Prostate gland (tissue), 2 donors: ENCODE results near the gene LPAR5. TPM values are rescaled to one million over a fixed set of nuclear protein-coding genes. Genes with fewer than 3 reads are reported as not detected.

Experiments used
- DNase-seq: peaks from one replicate; pipeline ENCODE4 v3.0.0-alpha.2; 2019; ENCODE audit warnings: low spot score
- H3K27ac ChIP-seq, 2 donors: fragments of 200-600 bp; sonication (generic); 2 replicates each; pipeline ENCODE4 v1.5.1; 2017 to 2019
- H3K27me3 ChIP-seq: fragments of 200-600 bp; sonication (generic); replicated peaks from 2 replicates; pipeline ENCODE4 v1.5.1; 2019; ENCODE audit not compliant: insufficient read depth
- H3K36me3 ChIP-seq, 2 donors: fragments of 200-600 bp; sonication (generic); 1 replicate in 1 of 2; 2 replicates in 1 of 2; pipeline versions ENCODE4 v1.5.1 to v1.8.1; 2017 to 2019
- H3K4me1 ChIP-seq: fragments of 200-600 bp; sonication (generic); replicated peaks from 2 replicates; pipeline ENCODE4 v1.5.1; 2019
- H3K4me3 ChIP-seq, 2 donors: fragments of 200-600 bp; sonication (generic); 2 replicates each; pipeline ENCODE4 v1.5.1; 2017 to 2019
- H3K9me3 ChIP-seq: fragments of 200-600 bp; sonication (generic); 2 replicates; pipeline ENCODE4 v1.5.1; 2017
- POLR2A ChIP-seq: fragments of 450-650 bp; IDR thresholded peaks from one replicate; pipeline ENCODE4 v1.6.1; 2016; ENCODE audit warnings: antibody characterized with exemption, mild to moderate bottlenecking
- POLR2AphosphoS5 ChIP-seq: sonication (generic); formaldehyde crosslinking; IDR thresholded peaks from one replicate; pipeline ENCODE4 v1.6.1; 2017; ENCODE audit warnings: antibody characterized with exemption
- WGBS: methylation state at CpG from one replicate; pipeline ENCODE4 v1.1.5; 2018; 5-methylcytosine and 5-hydroxymethylcytosine counted together
- intact Hi-C: fragments of 100-400 bp; cut with DNase I; formaldehyde crosslinking; loops from one replicate; pipeline ENCODE4 v1.14.2; 2022
- total RNA-seq, 2 donors: library from RNA; depleted of rRNA; stranded (reverse); fragments of >200 nt; gene quantifications; one replicate each; pipeline ENCODE4 v1.1.0, GENCODE V29; 2016
- TF ChIP-seq, protein P1 (sequence below), 4 experiments: fragments of 200-600 bp in 2 of 4; fragments of 450-650 bp in 2 of 4; sonication (generic) in 2 of 4; IDR thresholded peaks; 1 replicate in 3 of 4; 2 replicates in 1 of 4; pipeline ENCODE4 v1.5.1; 2016 to 2019; ENCODE audit warnings: antibody characterized with exemption in 4 of 4, mild to moderate bottlenecking in 2 of 4, moderate library complexity in 2 of 4

LPAR5 gene
- total RNA-seq, 2 donors from 2014 or later, result 0.59 to 1.9 TPM

- intact Hi-C loops, result no loop called here
- no peak for TF ChIP-seq POLR2A
- TF ChIP-seq, protein P1, sequence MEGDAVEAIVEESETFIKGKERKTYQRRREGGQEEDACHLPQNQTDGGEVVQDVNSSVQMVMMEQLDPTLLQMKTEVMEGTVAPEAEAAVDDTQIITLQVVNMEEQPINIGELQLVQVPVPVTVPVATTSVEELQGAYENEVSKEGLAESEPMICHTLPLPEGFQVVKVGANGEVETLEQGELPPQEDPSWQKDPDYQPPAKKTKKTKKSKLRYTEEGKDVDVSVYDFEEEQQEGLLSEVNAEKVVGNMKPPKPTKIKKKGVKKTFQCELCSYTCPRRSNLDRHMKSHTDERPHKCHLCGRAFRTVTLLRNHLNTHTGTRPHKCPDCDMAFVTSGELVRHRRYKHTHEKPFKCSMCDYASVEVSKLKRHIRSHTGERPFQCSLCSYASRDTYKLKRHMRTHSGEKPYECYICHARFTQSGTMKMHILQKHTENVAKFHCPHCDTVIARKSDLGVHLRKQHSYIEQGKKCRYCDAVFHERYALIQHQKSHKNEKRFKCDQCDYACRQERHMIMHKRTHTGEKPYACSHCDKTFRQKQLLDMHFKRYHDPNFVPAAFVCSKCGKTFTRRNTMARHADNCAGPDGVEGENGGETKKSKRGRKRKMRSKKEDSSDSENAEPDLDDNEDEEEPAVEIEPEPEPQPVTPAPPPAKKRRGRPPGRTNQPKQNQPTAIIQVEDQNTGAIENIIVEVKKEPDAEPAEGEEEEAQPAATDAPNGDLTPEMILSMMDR (IDR thresholded peaks at IDR 0.05), result no peak
- TF ChIP-seq POLR2AphosphoS5, result no peak
- WGBS, result 88% methylated on average over 12 of the region's 12 CpGs
- Histone ChIP-seq H3K36me3 (peaks cover 28% of the 10 kb centered on the region in 2 donors), H3K4me1 (no peaks in the 10 kb centered on the region), H3K27me3 (no peaks in the 10 kb centered on the region), H3K4me3 (no peak overlapping the region), H3K9me3 (no peaks in the 10 kb centered on the region), H3K27ac (no peak overlapping the region)
- DNase-seq, result no peak
Observed at GRCh38 chr12:6582959-6583358, 52.8 kb downstream of the LPAR5 start.

DNA sequence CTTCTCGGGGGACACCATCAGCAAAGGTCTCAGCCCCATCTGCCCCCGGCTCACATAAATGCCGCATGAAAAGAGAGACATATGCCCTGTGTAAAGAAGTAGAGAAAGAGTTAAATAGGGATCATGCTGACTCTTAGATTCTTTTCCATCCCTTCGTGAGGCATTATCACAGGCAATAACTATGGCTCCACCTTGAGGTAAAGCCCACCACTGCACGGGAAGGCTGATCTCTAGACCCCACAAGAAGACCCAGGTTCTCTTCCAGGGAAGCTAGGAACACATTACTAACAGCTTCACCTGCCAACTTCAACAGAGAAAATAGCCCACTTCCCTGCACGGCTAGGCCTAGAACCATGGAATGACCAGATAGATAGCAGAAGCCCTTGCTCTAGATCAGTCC is 53.6 kb downstream of the LPAR5 start:
- Histone ChIP-seq H3K4me1 (no peaks in the 10 kb centered on the region), H3K9me3 (no peaks in the 10 kb centered on the region), H3K36me3 (peaks cover 25 to 28% of the 10 kb centered on the region in 2 donors), H3K27ac (no peak overlapping the region), H3K4me3 (no peak overlapping the region), H3K27me3 (no peaks in the 10 kb centered on the region)
- DNase-seq, result no peak
- TF ChIP-seq POLR2AphosphoS5 (no peak), POLR2A (no peak)
- TF ChIP-seq, protein P1 (IDR thresholded peaks at IDR 0.05), result no peak
- intact Hi-C loops, result no loop called here
- WGBS, result 78% methylated on average over 6 of the region's 6 CpGs

DNA sequence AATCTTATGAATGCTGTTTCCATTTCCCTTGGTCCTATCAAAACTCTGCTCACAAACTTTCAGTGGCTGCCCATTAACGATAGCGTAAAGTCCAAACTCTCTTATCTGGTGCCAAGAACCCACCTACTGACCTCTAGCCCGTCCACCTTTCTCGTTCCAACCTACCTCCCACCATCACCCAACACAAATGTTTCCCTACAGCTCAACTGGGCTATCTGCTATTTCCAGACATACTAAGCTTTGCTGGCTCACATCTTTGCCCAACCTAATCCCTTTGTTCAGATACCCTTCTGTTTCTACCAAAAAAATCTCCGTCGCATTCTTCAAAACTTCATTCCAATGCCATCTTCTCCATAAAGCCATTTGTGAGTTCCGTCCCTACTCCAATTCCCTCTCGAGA is 60.1 kb downstream of the LPAR5 start:
- 74% methylated on average over 8 of the region's 8 CpGs for whole genome bisulfite sequencing

DNA sequence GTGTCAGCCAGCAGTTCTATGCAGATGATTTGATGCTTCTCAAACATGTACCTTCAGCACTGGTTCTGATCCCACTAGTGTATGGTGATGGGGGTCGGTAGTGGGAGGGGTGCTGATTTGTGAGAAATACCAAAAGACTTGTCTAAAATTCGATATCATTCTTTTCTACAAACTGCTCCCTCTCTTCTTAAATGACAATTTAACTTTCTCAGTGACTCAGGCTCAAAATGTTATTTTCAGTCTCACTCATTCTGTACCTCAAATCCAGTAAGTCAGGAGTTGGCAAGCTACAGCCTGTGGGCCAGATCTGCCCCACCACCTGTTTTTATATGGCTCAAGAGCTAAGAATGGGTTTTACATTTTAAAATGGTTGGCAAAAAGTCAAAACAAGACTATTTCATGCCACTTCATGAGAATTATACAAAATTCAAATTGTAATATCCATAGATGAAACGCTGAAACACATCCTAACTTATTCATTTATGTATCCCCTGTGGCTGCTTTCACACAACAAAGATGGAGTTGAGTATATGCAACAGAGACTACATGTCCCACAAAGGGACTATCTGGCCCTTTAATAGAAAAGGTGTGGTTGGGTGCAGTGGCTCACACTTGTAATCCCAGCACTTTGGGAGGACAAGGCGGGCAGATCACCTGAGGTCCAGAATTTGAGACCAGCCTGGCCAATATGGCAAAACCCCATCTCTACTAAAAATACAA is 61.0 kb downstream of the LPAR5 start:
- H3K27me3 ChIP-seq, result no peaks in the 10 kb centered on the region
- H3K4me3 ChIP-seq, result no peak overlapping the region
- H3K27ac ChIP-seq, result no peak overlapping the region
- no peak for DNase-seq
- 87% methylated on average over 4 of the region's 4 CpGs for WGBS
- H3K4me1 ChIP-seq, result no peaks in the 10 kb centered on the region
- intact Hi-C loops, result no loop called here
- H3K9me3 ChIP-seq, result no peaks in the 10 kb centered on the region
- no peak for TF ChIP-seq POLR2A
- peaks cover 2 to 35% of the 10 kb centered on the region in 2 donors for H3K36me3 ChIP-seq

More for the DNA sequence above, 60.1 kb downstream of the LPAR5 start:
- intact Hi-C loops, result no loop called here
- Histone ChIP-seq H3K27me3 (no peaks in the 10 kb centered on the region), H3K4me3 (no peak overlapping the region), H3K36me3 (peaks cover 2 to 31% of the 10 kb centered on the region in 2 donors), H3K4me1 (no peaks in the 10 kb centered on the region), H3K9me3 (no peaks in the 10 kb centered on the region), H3K27ac (no peak overlapping the region)
- TF ChIP-seq POLR2A (no peak), POLR2AphosphoS5 (no peak)
- TF ChIP-seq, protein P1 (IDR thresholded peaks at IDR 0.05), result no peak
- no peak for DNase-seq

- TF ChIP-seq, protein P1 (IDR thresholded peaks at IDR 0.05), result no peak
- intact Hi-C loops, result no loop called here
- Histone ChIP-seq H3K4me3 (no peak overlapping the region), H3K27ac (no peak overlapping the region), H3K9me3 (no peaks in the 10 kb centered on the region), H3K36me3 (peaks cover 2 to 30% of the 10 kb centered on the region in 2 donors), H3K27me3 (no peaks in the 10 kb centered on the region), H3K4me1 (no peaks in the 10 kb centered on the region)
- WGBS, result 87% methylated on average over 8 of the region's 8 CpGs
- no peak for DNase-seq
Observed at GRCh38 chr12:6573001-6573400, 62.8 kb downstream of the LPAR5 start.
